H1 (cell line): ENCODE results near the gene DCTD. TPM values are rescaled to one million over a fixed set of nuclear protein-coding genes. Genes with fewer than 3 reads are reported as not detected.

Source experiments
- BACH1 ChIP-seq: IDR thresholded peaks from 2 replicates; pipeline ENCODE4 v1.6.1; 2012; ENCODE audit warnings: low read length, improper control_type of control experiment
- BCL11A ChIP-seq, 2 experiments: IDR thresholded peaks; one replicate each; pipeline ENCODE4 v1.6.1; 2011; ENCODE audit warnings: low read depth in 2 of 2, low read length in 2 of 2, mild to moderate bottlenecking in 2 of 2
- polyA plus RNA-seq, 7 experiments: library from polyadenylated mRNA; depleted of rRNA in 3 of 7; stranded (reverse) in 5 of 7; unstranded in 2 of 7; fragments of >200 nt in 5 of 7; fragments of 200-250 nt in 2 of 7; gene quantifications; 1 replicate in 5 of 7; 2 replicates in 1 of 7; 4 replicates in 1 of 7; pipeline versions ENCODE4 v1.2.1 to v1.2.3, GENCODE V29; 2011 to 2013; ENCODE audit warnings: missing spikeins in 2 of 7, mixed read lengths in 2 of 7
- total RNA-seq: library from RNA; stranded (reverse); fragmentation: NEBNext Ultra II Directional; extraction: Animal tissue kit (Norgen Biotek cat#: 25700); gene quantifications from 2 replicates; pipeline ENCODE4 v1.2.1, GENCODE V29; 2021

The DCTD gene
- total and polyA plus RNA-seq, 2 of the 8 experiments (the other 6 are each of a cell fraction or from before 2014, with no cell fraction given), result 60.2 to 69.5 TPM

GRCh38 chr4:182908124-182908523 lies 9.1 kb downstream of the DCTD start (continued):
- no peak for TF ChIP-seq BACH1
- no peak for TF ChIP-seq BCL11A (IDR thresholded peaks at IDR 0.05; ENCODE audit: low read depth in 2 of 2, low read length in 2 of 2)
